Measurements from ENCODE around the gene CSTPP1.

The CSTPP1 gene

DNA sequence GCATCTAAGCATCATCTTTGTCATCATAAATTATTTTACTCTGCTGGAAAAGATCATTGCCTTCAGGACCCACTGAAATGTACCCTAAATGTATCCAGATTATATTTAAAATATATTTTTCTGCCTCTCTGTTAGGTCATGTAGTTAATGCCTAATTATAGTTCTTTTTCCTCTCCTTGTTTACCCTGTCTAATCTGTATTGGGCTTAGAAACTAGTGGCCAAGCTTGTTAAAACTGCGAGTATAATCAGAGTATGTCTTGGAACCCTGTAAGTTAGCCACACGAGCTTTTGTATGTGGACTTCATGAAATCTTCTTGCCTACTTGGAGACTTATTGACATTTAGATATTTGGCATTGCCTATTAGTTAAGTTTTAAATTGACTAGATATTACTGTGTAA is 184.5 kb downstream of the CSTPP1 start:
- H3K4me3 ChIP-seq (ENCODE audit: low read length): no peak overlapping the region
- no peak for TF ChIP-seq CTCF (conservative IDR thresholded peaks at IDR 0.05; ENCODE audit: low read depth, low read length)
- no peak for DNase-seq (ENCODE audit: low read depth)

DNA sequence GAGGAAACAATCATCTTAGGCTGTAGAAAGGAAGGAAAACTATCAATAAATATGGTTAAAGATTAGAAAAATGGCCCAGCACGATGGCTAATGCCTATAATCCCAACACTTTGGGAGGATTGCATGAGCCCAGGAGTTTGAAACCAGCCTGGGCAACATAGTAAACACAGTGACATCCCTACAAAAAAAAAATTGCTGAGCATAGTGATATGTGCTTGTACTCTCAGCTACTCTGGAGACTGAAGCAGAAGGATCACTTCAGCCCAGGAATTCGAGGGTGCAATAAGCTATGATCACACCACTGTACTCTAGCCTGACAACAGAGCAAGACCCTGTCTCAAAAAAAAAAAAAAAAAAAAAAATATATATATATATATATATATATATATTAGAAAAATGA is 185.2 kb downstream of the CSTPP1 start:
- DNase-seq (ENCODE audit: low read depth): no peak
- TF ChIP-seq CTCF (conservative IDR thresholded peaks at IDR 0.05; ENCODE audit: low read depth, low read length): no peak
- H3K4me3 ChIP-seq (ENCODE audit: low read length): no peak overlapping the region

GRCh38 chr11:47123094-47123493 is 186.5 kb downstream of the CSTPP1 start:
- no peak overlapping the region for H3K4me3 ChIP-seq (ENCODE audit: low read length)
- TF ChIP-seq CTCF (conservative IDR thresholded peaks at IDR 0.05; ENCODE audit: low read depth, low read length): no peak
- no peak for DNase-seq (ENCODE audit: low read depth)

- TF ChIP-seq CTCF (conservative IDR thresholded peaks at IDR 0.05; ENCODE audit: low read depth, low read length): no peak
- DNase-seq (ENCODE audit: low read depth): no peak
- no peak overlapping the region for H3K4me3 ChIP-seq (ENCODE audit: low read length)
Measured at GRCh38 chr11:47124675-47125074, 188.1 kb downstream of the CSTPP1 start.

DNA sequence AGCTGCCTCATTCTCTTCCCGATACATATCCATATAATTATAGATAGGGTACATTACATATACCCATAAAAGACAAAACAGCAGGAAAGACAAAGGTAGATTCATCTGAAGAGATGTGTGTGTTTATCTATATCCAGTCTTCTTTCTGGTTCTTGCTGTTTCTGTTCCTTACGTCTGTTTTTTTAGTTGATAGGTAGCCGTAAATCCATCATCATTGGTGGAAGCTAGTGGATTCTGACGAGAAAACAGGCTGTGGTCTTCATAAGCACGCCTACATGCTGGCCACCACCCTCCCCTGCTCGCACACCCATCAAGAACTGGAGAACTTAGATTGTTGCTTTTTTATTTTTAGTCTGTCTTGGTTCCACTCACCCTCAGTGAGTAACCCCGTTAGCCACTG is 188.5 kb downstream of the CSTPP1 start:
- no peak for DNase-seq (ENCODE audit: low read depth)
- H3K4me3 ChIP-seq (ENCODE audit: low read length): no peak overlapping the region
- TF ChIP-seq CTCF (conservative IDR thresholded peaks at IDR 0.05; ENCODE audit: low read depth, low read length): no peak

GRCh38 chr11:47127213-47127612 is 190.7 kb downstream of the CSTPP1 start:
- no peak for TF ChIP-seq CTCF (conservative IDR thresholded peaks at IDR 0.05; ENCODE audit: low read depth, low read length)
- no peak overlapping the region for H3K4me3 ChIP-seq (ENCODE audit: low read length)
- no peak for DNase-seq (ENCODE audit: low read depth)

DNA sequence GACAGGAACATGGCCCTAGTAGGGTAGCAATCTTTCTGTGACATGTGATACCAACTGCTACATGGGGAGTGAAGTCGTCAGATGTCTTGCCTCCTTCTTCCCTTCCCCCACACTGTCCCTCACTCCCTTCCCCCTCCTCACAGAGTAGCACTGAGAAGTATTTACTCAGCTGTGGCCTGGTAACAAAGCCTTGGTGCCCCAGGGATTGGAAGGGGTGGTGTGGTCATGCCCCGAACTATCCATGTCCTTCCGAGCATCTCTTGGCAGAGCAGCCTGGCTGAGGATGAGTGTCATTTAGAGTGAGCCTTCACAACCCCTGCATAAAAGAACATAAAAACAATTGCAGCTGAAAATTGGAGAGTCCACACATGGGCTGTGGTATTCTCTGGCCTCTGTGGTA is 194.0 kb downstream of the CSTPP1 start:
- no peak overlapping the region for H3K4me3 ChIP-seq (ENCODE audit: low read length)
- DNase-seq (ENCODE audit: low read depth): no peak
- no peak for TF ChIP-seq CTCF (conservative IDR thresholded peaks at IDR 0.05; ENCODE audit: low read depth, low read length)
